HCT116 (cell line): ENCODE data around the gene STARD4.

Experiments used
- ATF3 ChIP-seq: IDR thresholded peaks from 2 replicates; pipeline ENCODE4 v1.6.1; 2012
- EGR1 ChIP-seq: IDR thresholded peaks from 2 replicates; pipeline ENCODE4 v1.6.1; 2012; ENCODE audit warnings: low read depth
- ELF1 ChIP-seq: IDR thresholded peaks from 2 replicates; pipeline ENCODE4 v1.6.1; 2012; ENCODE audit warnings: low read depth, borderline replicate concordance
- EZH2phosphoT487 ChIP-seq: fragments of 200-600 bp; IDR thresholded peaks from 2 replicates; pipeline ENCODE4 v1.6.1; 2018; ENCODE audit warnings: antibody characterized with exemption, borderline replicate concordance
- POLR2A ChIP-seq: IDR thresholded peaks from 2 replicates; pipeline ENCODE4 v1.7.0; 2011; ENCODE audit warnings: borderline replicate concordance; ENCODE audit not compliant: insufficient read depth, insufficient read length; ENCODE audit errors: extremely low read depth
- POLR2AphosphoS5 ChIP-seq: IDR thresholded peaks from 2 replicates; pipeline ENCODE4 v1.6.1; 2011; ENCODE audit warnings: mild to moderate bottlenecking, low read depth, low read length, moderate library complexity
- RAD21 ChIP-seq: IDR thresholded peaks from 2 replicates; pipeline ENCODE4 v1.6.1; 2012; ENCODE audit warnings: low read depth, mild to moderate bottlenecking
- YY1 ChIP-seq: IDR thresholded peaks from 2 replicates; pipeline ENCODE4 v1.6.1; 2011; ENCODE audit warnings: low read length, low read depth, moderate library complexity, mild to moderate bottlenecking; ENCODE audit not compliant: insufficient replicate concordance; ENCODE audit errors: extremely low read depth
- TF ChIP-seq, protein P1 (sequence below), 3 experiments: fragments of 200-600 bp in 1 of 3; sonication (generic) in 1 of 3; IDR thresholded peaks in 2 of 3; conservative IDR thresholded peaks in 1 of 3; 2 replicates each; pipeline ENCODE4 v1.5.1; 2012 to 2017; ENCODE audit warnings: low read depth in 2 of 3, low read length in 2 of 3, antibody characterized with exemption in 1 of 3, borderline replicate concordance in 1 of 3, control low read depth in 1 of 3, mild to moderate bottlenecking in 1 of 3, mixed read lengths in 1 of 3, mixed run types in 1 of 3, moderate library complexity in 1 of 3; ENCODE audit not compliant: insufficient read depth in 1 of 3
- TF ChIP-seq, protein P2 (sequence below): IDR thresholded peaks from 2 replicates; pipeline ENCODE4 v1.6.1; 2011; ENCODE audit warnings: mild to moderate bottlenecking, low read length, moderate library complexity; ENCODE audit not compliant: insufficient replicate concordance; ENCODE audit errors: extremely low read depth

DNA sequence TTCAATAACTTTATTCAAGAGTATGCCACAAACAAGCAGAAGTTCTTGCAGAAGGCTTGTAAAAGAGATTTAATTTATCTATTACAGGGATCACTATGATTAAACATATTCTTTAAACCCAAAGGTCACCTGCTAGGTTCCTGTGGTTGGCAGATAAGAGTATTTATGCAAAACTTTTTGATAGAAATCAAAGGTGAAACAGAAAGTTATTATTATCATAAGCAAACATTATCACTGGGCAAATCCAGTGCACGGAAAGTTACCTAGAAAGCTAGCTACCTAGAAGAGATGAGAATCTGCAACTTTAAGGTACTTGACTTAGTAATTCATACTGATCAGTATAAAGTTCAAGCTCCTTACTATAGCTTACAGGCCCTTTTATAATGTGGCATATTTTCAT lies 3.2 kb downstream of the STARD4 start:
- TF ChIP-seq POLR2A (no peak), POLR2AphosphoS5 (no peak), YY1 (no peak), EZH2phosphoT487 (no peak), EGR1 (no peak), RAD21 (no peak), ELF1 (no peak), ATF3 (no peak)
- TF ChIP-seq, protein P1, sequence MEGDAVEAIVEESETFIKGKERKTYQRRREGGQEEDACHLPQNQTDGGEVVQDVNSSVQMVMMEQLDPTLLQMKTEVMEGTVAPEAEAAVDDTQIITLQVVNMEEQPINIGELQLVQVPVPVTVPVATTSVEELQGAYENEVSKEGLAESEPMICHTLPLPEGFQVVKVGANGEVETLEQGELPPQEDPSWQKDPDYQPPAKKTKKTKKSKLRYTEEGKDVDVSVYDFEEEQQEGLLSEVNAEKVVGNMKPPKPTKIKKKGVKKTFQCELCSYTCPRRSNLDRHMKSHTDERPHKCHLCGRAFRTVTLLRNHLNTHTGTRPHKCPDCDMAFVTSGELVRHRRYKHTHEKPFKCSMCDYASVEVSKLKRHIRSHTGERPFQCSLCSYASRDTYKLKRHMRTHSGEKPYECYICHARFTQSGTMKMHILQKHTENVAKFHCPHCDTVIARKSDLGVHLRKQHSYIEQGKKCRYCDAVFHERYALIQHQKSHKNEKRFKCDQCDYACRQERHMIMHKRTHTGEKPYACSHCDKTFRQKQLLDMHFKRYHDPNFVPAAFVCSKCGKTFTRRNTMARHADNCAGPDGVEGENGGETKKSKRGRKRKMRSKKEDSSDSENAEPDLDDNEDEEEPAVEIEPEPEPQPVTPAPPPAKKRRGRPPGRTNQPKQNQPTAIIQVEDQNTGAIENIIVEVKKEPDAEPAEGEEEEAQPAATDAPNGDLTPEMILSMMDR (IDR thresholded peaks at IDR 0.05 in 2 of 3, conservative IDR thresholded peaks at IDR 0.05 in 1 of 3; ENCODE audit: borderline replicate concordance in 1 of 3, insufficient read depth in 1 of 3, low read depth in 2 of 3, low read length in 2 of 3) = no peak
- TF ChIP-seq, protein P2, sequence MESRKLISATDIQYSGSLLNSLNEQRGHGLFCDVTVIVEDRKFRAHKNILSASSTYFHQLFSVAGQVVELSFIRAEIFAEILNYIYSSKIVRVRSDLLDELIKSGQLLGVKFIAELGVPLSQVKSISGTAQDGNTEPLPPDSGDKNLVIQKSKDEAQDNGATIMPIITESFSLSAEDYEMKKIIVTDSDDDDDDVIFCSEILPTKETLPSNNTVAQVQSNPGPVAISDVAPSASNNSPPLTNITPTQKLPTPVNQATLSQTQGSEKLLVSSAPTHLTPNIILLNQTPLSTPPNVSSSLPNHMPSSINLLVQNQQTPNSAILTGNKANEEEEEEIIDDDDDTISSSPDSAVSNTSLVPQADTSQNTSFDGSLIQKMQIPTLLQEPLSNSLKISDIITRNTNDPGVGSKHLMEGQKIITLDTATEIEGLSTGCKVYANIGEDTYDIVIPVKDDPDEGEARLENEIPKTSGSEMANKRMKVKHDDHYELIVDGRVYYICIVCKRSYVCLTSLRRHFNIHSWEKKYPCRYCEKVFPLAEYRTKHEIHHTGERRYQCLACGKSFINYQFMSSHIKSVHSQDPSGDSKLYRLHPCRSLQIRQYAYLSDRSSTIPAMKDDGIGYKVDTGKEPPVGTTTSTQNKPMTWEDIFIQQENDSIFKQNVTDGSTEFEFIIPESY = no peak
